HG02588 (cell line): ENCODE measurements around the gene AXIN1.
"Not testable (repeated sequence)": the region's sequence is repeated elsewhere in the genome, so short reads cannot be mapped to it uniquely, and the experiment has no call there.

Source experiments
- ATAC-seq: cut with Tn5 transposase; IDR thresholded peaks from one replicate; pipeline ENCODE4 v1.9.1; 2021; ENCODE audit warnings: mild to moderate bottlenecking, moderate library complexity; ENCODE audit not compliant: unreplicated experiment

AXIN1 gene

GRCh38 chr16:369866-370436 lies 17.4 kb upstream of the AXIN1 start:
- ATAC-seq, result no peak

GRCh38 chr16:369275-369865 lies 16.8 kb upstream of the AXIN1 start:
- ATAC-seq, result no peak

GRCh38 chr16:368388-369158 lies 16.1 kb upstream of the AXIN1 start:
- no peak for ATAC-seq

- no peak for ATAC-seq
These were observed 14.9 kb upstream of the AXIN1 start for GRCh38 chr16:367333-367903.

- no peak for ATAC-seq
These were observed 14.0 kb upstream of the AXIN1 start for GRCh38 chr16:366476-366875.

- no peak for ATAC-seq
These were observed 12.3 kb upstream of the AXIN1 start for GRCh38 chr16:364595-365491.

GRCh38 chr16:363766-364490 lies 11.4 kb upstream of the AXIN1 start:
- no peak for ATAC-seq

- ATAC-seq, result no peak
These were observed 10.7 kb upstream of the AXIN1 start for GRCh38 chr16:363110-363765.

- not testable (repeated sequence) for ATAC-seq
These were observed 10.1 kb upstream of the AXIN1 start for GRCh38 chr16:362702-362999.

GRCh38 chr16:361872-362701 lies 9.6 kb upstream of the AXIN1 start:
- ATAC-seq, result no peak

GRCh38 chr16:361341-361871 lies 8.9 kb upstream of the AXIN1 start:
- no peak for ATAC-seq

GRCh38 chr16:360698-361336 lies 8.3 kb upstream of the AXIN1 start:
- no peak for ATAC-seq

- ATAC-seq, result no peak
These were observed 7.6 kb upstream of the AXIN1 start for GRCh38 chr16:359871-360697.

GRCh38 chr16:359067-359763 lies 6.7 kb upstream of the AXIN1 start:
- no peak for ATAC-seq

- ATAC-seq, result no peak
These were observed 4.2 kb upstream of the AXIN1 start for GRCh38 chr16:356741-357140.

- ATAC-seq, result no peak
These were observed 2.5 kb upstream of the AXIN1 start for GRCh38 chr16:354971-355461.
